ENCODE data around the gene C19orf53. TPM values are rescaled to one million over a fixed set of nuclear protein-coding genes. Genes with fewer than 3 reads are reported as not detected.

The C19orf53 gene
- total and polyA plus RNA-seq, 2 of the 13 experiments (the other 11 are each of a cell fraction or from before 2014, with no cell fraction given), result 129 to 130 TPM

DNA sequence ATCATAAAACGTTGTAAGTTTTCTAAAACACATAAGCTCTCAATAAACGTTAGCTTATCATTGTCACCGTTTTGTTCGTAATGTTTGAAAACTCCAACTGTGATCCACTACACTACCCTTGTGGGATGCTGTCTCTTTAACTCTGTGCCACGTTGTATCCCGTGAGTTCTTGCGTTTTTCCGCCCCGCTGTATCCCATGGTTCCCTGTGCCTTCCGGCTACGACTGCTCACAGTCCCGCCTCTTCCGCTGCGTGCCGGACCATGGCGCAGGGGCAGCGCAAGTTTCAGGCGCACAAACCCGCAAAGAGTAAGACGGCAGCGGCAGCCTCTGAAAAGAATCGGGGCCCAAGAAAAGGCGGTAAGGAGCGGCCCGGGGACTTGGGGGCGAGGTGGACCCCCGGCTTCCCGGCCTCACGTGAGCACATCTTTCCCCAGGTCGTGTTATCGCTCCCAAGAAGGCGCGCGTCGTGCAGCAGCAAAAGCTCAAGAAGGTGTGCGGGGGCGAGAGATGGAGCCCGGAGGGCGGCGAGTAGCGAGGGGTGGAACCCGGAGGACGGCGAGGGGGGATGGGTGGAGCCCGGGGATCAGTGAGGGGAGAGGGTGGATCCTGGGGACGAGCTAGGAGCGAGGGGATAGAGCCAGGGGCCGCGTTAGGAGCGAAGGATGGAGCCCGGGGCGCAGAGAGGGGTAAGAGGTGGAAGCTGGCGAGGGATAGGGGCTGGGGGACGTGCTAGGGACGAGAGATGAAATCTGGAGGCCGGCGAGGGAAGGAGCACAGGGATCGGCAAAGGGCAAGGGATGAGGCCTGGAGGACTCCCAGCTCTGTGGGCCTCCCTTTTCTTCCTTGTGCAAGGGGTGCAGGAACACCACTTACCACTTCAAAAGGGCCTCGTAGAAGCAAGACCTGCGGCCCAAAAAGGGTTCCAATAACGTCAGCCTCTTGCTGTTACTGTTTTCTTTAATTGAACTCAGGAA lies at the start of gene C19orf53 (continued):
- TF ChIP-seq, protein P1, sequence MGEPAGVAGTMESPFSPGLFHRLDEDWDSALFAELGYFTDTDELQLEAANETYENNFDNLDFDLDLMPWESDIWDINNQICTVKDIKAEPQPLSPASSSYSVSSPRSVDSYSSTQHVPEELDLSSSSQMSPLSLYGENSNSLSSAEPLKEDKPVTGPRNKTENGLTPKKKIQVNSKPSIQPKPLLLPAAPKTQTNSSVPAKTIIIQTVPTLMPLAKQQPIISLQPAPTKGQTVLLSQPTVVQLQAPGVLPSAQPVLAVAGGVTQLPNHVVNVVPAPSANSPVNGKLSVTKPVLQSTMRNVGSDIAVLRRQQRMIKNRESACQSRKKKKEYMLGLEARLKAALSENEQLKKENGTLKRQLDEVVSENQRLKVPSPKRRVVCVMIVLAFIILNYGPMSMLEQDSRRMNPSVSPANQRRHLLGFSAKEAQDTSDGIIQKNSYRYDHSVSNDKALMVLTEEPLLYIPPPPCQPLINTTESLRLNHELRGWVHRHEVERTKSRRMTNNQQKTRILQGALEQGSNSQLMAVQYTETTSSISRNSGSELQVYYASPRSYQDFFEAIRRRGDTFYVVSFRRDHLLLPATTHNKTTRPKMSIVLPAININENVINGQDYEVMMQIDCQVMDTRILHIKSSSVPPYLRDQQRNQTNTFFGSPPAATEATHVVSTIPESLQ (CRISPR knock-in tag; conservative IDR thresholded peaks at IDR 0.05), result peak; percentile 81; the same call in 1 of the 2 replicates
- TF ChIP-seq NPAS2 (CRISPR knock-in tag; IDR thresholded peaks at IDR 0.05; ENCODE audit: borderline replicate concordance) (no peak), HDAC6 (IDR thresholded peaks at IDR 0.05; ENCODE audit: low read depth, low read length) (no peak), NR2F1 (CRISPR knock-in tag; IDR thresholded peaks at IDR 0.05) (no peak), ARNT (IDR thresholded peaks at IDR 0.05) (no peak), WIZ (CRISPR knock-in tag; IDR thresholded peaks at IDR 0.05) (no peak), MED8 (CRISPR knock-in tag; IDR thresholded peaks at IDR 0.05; ENCODE audit: insufficient replicate concordance) (peak; percentile 51), SP140L (CRISPR knock-in tag; IDR thresholded peaks at IDR 0.05; ENCODE audit: borderline replicate concordance) (0 out of 2 replicates have a peak, but pooled peaks have one; percentile 50), ZNF558 (CRISPR knock-in tag; IDR thresholded peaks at IDR 0.05; ENCODE audit: borderline replicate concordance) (peak; percentile 80), SUZ12 (IDR thresholded peaks at IDR 0.05; ENCODE audit: low read depth, low read length) (peak; percentile 92), DMAP1 (CRISPR knock-in tag; IDR thresholded peaks at IDR 0.05) (peak; percentile 81), PHF20 (CRISPR knock-in tag; IDR thresholded peaks at IDR 0.05) (peak; percentile 95), ATM (IDR thresholded peaks at IDR 0.05; ENCODE audit: borderline replicate concordance) (no peak), ZNF350 (CRISPR knock-in tag; IDR thresholded peaks at IDR 0.05; ENCODE audit: borderline replicate concordance, low read depth) (peak; percentile 86; the same call in 1 of the 2 replicates), ZC3H13 (CRISPR knock-in tag; IDR thresholded peaks at IDR 0.05) (peak; percentile 64; the same call in 1 of the 2 replicates), ZSCAN30 (CRISPR knock-in tag; IDR thresholded peaks at IDR 0.05) (no peak), NFRKB (IDR thresholded peaks at IDR 0.05) (no peak), ZFP36L1 (CRISPR knock-in tag; IDR thresholded peaks at IDR 0.05) (no peak; the same call in 1 of the 2 replicates)
- TF ChIP-seq, protein P2, sequence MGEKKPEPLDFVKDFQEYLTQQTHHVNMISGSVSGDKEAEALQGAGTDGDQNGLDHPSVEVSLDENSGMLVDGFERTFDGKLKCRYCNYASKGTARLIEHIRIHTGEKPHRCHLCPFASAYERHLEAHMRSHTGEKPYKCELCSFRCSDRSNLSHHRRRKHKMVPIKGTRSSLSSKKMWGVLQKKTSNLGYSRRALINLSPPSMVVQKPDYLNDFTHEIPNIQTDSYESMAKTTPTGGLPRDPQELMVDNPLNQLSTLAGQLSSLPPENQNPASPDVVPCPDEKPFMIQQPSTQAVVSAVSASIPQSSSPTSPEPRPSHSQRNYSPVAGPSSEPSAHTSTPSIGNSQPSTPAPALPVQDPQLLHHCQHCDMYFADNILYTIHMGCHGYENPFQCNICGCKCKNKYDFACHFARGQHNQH (CRISPR knock-in tag; IDR thresholded peaks at IDR 0.05), result peak; percentile 82; the same call in 1 of the 2 replicates
- TF ChIP-seq, protein P3, sequence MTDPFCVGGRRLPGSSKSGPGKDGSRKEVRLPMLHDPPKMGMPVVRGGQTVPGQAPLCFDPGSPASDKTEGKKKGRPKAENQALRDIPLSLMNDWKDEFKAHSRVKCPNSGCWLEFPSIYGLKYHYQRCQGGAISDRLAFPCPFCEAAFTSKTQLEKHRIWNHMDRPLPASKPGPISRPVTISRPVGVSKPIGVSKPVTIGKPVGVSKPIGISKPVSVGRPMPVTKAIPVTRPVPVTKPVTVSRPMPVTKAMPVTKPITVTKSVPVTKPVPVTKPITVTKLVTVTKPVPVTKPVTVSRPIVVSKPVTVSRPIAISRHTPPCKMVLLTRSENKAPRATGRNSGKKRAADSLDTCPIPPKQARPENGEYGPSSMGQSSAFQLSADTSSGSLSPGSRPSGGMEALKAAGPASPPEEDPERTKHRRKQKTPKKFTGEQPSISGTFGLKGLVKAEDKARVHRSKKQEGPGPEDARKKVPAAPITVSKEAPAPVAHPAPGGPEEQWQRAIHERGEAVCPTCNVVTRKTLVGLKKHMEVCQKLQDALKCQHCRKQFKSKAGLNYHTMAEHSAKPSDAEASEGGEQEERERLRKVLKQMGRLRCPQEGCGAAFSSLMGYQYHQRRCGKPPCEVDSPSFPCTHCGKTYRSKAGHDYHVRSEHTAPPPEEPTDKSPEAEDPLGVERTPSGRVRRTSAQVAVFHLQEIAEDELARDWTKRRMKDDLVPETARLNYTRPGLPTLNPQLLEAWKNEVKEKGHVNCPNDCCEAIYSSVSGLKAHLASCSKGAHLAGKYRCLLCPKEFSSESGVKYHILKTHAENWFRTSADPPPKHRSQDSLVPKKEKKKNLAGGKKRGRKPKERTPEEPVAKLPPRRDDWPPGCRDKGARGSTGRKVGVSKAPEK (CRISPR knock-in tag; IDR thresholded peaks at IDR 0.05; ENCODE audit: borderline replicate concordance), result no peak; the same call in 1 of the 2 replicates
- TF ChIP-seq, protein P4, sequence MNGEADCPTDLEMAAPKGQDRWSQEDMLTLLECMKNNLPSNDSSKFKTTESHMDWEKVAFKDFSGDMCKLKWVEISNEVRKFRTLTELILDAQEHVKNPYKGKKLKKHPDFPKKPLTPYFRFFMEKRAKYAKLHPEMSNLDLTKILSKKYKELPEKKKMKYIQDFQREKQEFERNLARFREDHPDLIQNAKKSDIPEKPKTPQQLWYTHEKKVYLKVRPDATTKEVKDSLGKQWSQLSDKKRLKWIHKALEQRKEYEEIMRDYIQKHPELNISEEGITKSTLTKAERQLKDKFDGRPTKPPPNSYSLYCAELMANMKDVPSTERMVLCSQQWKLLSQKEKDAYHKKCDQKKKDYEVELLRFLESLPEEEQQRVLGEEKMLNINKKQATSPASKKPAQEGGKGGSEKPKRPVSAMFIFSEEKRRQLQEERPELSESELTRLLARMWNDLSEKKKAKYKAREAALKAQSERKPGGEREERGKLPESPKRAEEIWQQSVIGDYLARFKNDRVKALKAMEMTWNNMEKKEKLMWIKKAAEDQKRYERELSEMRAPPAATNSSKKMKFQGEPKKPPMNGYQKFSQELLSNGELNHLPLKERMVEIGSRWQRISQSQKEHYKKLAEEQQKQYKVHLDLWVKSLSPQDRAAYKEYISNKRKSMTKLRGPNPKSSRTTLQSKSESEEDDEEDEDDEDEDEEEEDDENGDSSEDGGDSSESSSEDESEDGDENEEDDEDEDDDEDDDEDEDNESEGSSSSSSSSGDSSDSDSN (CRISPR knock-in tag; IDR thresholded peaks at IDR 0.05), result peak; percentile 60

Measured in HepG2 (cell line).